HepG2 (cell line): ENCODE data around the gene ZDHHC18. TPM values are rescaled to one million over a fixed set of nuclear protein-coding genes. Genes with fewer than 3 reads are reported as not detected.

Source experiments
- ARID5B ChIP-seq: IDR thresholded peaks from 2 replicates; pipeline ENCODE4 v1.4.0; 2020; ENCODE audit warnings: mild to moderate bottlenecking, missing genetic modification reagents
- ATF2 ChIP-seq: sonication (generic); formaldehyde crosslinking; IDR thresholded peaks from 2 replicates; pipeline ENCODE4 v1.4.0; 2020; ENCODE audit warnings: missing genetic modification reagents
- DNMT1 ChIP-seq: sonication (generic); formaldehyde crosslinking; IDR thresholded peaks from 2 replicates; pipeline ENCODE4 v1.5.1; 2020; ENCODE audit warnings: mild to moderate bottlenecking, missing genetic modification reagents
- FOXK2 ChIP-seq: fragments of 450-650 bp; IDR thresholded peaks from 2 replicates; pipeline ENCODE4 v1.6.1; 2016
- HIC2 ChIP-seq: sonication (generic); formaldehyde crosslinking; IDR thresholded peaks from 2 replicates; pipeline ENCODE4 v1.9.0; 2022; ENCODE audit warnings: low read depth, missing genetic modification reagents
- HNRNPH1 ChIP-seq: fragments of 200-400 bp; formaldehyde crosslinking; optimal IDR thresholded peaks from 2 replicates; pipeline ENCODE3; 2017; ENCODE audit warnings: mild to moderate bottlenecking, low read depth, low read length
- HNRNPL ChIP-seq: fragments of 200-400 bp; formaldehyde crosslinking; IDR thresholded peaks from 2 replicates; pipeline ENCODE4 v1.6.1; 2017; ENCODE audit warnings: mild to moderate bottlenecking, low read depth, low read length
- IRF9 ChIP-seq: sonication (generic); formaldehyde crosslinking; IDR thresholded peaks from 2 replicates; pipeline ENCODE4 v1.8.0; 2022; ENCODE audit warnings: missing genetic modification reagents, mild to moderate bottlenecking, borderline replicate concordance
- MAF1 ChIP-seq: sonication (generic); formaldehyde crosslinking; IDR thresholded peaks from 2 replicates; pipeline ENCODE4 v1.5.0; 2020; ENCODE audit warnings: missing genetic modification reagents, borderline replicate concordance
- RBM22 ChIP-seq: fragments of 200-400 bp; formaldehyde crosslinking; optimal IDR thresholded peaks from 2 replicates; pipeline ENCODE3; 2017; ENCODE audit warnings: mild to moderate bottlenecking, low read length, moderate library complexity
- RBM39 ChIP-seq: fragments of 200-400 bp; formaldehyde crosslinking; IDR thresholded peaks from one replicate; pipeline ENCODE4 v1.6.1; 2018; ENCODE audit warnings: antibody characterized with exemption, mild to moderate bottlenecking, low read depth, low read length; ENCODE audit not compliant: poor library complexity, severe bottlenecking
- TFAP4 ChIP-seq: sonication (generic); IDR thresholded peaks from 2 replicates; pipeline ENCODE4 v1.6.1; 2016; ENCODE audit warnings: low read depth, borderline replicate concordance
- ZNF607 ChIP-seq: sonication (generic); formaldehyde crosslinking; IDR thresholded peaks from 2 replicates; pipeline ENCODE4 v1.5.1; 2020; ENCODE audit warnings: missing genetic modification reagents, mild to moderate bottlenecking, borderline replicate concordance
- ZNF639 ChIP-seq: conservative IDR thresholded peaks from 2 replicates; pipeline ENCODE4 v1.6.1; 2018; ENCODE audit warnings: missing genetic modification reagents
- ZNF777 ChIP-seq: sonication (generic); formaldehyde crosslinking; IDR thresholded peaks from 2 replicates; pipeline ENCODE4 v1.4.0; 2020; ENCODE audit warnings: missing genetic modification reagents
- polyA plus RNA-seq, 8 experiments: library from polyadenylated mRNA; depleted of rRNA in 3 of 8; stranded (reverse) in 7 of 8; unstranded in 1 of 8; fragments of >200 nt; fragmentation: Illumina TruSeq in 4 of 8; extraction: Trizol in 4 of 8; gene quantifications; 2 replicates each; pipeline versions ENCODE4 v1.2.1 to v1.2.3, GENCODE V29; 2011 to 2016; ENCODE audit warnings: low read depth in 4 of 8, missing spikeins in 1 of 8, mixed read lengths in 1 of 8; ENCODE audit not compliant: insufficient read depth in 1 of 8
- total RNA-seq, 5 experiments: library from RNA; depleted of rRNA; stranded (reverse); fragments of >200 nt; fragmentation: Illumina TruSeq; extraction: Trizol; gene quantifications; 2 replicates each; pipeline ENCODE4 v1.2.3, GENCODE V29; 2016; ENCODE audit warnings: low read depth in 1 of 5

Gene ZDHHC18
- total and polyA plus RNA-seq, 2 of the 13 experiments (the other 11 are each of a cell fraction or from before 2014, with no cell fraction given): 13.2 to 35.3 TPM

GRCh38 chr1:26889551-26890466 lies 63.3 kb downstream of the ZDHHC18 start, which contains the start of gene GPN2 (continued):
- TF ChIP-seq ARID5B: peak; percentile 28; the same call in 1 of the 2 replicates
- TF ChIP-seq RBM39: peak; percentile 84
- TF ChIP-seq FOXK2: no peak
- TF ChIP-seq TFAP4: peak; percentile 91
- 0 out of 2 replicates have a peak, but pooled peaks have one; percentile 60 for TF ChIP-seq HIC2 (CRISPR knock-in tag)
- no peak; the same call in 1 of the 2 replicates for TF ChIP-seq MAF1
- TF ChIP-seq ATF2 (CRISPR knock-in tag): peak; percentile 46; the same call in 1 of the 2 replicates
- peak; percentile 79 for TF ChIP-seq ZNF607 (CRISPR knock-in tag)
- TF ChIP-seq IRF9 (CRISPR knock-in tag): peak; percentile 89
- TF ChIP-seq ZNF777: no peak; the same call in 1 of the 2 replicates
- no peak for TF ChIP-seq ZNF639 (CRISPR knock-in tag)
- peak; percentile 96 for TF ChIP-seq RBM22
- 0 out of 2 replicates have a peak, but pooled peaks have one; percentile 42 for TF ChIP-seq DNMT1
- peak; percentile 71; the same call in 1 of the 2 replicates for TF ChIP-seq HNRNPL
- no peak for TF ChIP-seq HNRNPH1
